SKM-1 treated with dmso at 0.1 percent for 144 hours (cell line): Measurements from ENCODE around the gene NXNL1.
A peak's percentile ranks its signal among the peaks of the same experiment; 100 is the strongest.
"Not testable (repeated sequence)": the region's sequence is repeated elsewhere in the genome, so short reads cannot be mapped to it uniquely, and the experiment has no call there.

Experiments
- DNase-seq: peaks from one replicate; lab custom pipeline; 2025; ENCODE audit not compliant: unreplicated experiment; lab: John Stamatoyannopoulos, UW

The NXNL1 gene

DNA sequence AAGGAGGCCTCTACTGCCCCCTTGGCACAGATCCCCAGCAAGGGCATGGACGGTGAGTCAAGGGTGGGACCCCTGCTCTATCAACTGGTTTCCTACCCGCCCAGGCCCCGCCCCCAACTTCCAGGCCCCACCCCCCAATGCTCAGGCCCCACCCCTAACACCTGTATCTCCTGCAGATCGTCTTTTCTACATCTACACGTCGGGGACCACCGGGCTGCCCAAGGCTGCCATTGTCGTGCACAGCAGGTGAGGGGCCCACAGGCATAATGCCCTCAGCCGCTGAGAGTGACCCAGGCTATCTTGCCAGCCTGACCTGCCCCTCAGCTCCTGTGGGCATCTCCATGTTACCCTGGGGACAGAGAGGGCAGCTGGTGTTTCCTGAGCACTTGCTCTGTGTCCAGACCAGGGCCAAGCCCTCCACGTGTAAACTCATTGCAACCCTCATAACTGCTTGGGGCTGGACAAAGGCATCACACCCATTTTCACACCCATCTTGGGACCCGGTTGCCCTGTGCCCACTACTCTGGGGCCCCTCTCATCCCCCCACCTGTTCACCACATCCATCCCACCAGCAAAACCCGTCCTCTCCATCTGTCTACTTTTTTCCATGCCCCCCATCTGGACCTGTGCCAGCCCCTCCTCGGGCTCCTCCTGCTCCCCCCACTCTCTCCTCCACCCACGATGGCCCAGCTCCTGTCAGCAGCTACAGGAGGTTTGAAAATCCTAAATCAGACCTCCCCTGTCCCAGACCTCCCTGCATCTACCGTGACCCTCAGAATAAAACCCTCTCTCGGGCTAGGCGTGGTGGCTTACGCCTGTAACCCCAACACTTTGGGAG, 26.8 kb upstream of the NXNL1 start:
- DNase-seq, result no peak

- DNase-seq, result no peak
Measured at GRCh38 chr19:17486545-17487240, 26.0 kb upstream of the NXNL1 start.

DNA sequence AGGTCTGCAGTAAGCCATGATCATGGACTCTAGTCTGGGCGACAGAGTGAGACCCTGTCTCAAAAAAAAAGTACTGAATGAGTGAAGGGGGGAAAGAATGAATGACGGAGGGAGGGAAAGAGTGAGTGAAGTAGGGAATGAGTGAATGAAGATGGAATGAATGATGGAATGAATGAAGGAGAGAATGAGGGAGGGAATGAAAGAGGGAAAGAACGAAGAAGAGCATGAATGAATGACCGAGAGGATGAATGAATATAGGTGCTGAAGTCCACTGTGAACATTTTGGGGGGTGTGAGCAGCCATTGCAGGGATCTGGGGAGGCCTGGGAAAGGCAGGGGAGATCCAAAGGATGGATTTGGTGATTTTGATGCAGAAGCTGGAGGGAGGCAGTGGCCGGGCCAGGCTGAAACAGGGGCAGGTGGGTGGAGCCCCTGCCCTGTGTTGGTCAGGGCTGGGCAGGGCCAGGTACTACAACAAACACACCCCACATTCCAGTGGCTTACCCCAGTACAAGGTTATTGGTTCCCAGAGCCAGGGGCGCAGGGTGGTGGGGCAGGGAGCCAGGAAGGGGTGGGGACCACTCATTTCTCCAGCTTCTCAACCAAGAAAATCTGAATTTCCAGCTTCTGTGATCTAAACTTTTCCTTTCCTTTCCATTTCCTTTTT, 23.9 kb upstream of the NXNL1 start:
- no peak for DNase-seq

DNA sequence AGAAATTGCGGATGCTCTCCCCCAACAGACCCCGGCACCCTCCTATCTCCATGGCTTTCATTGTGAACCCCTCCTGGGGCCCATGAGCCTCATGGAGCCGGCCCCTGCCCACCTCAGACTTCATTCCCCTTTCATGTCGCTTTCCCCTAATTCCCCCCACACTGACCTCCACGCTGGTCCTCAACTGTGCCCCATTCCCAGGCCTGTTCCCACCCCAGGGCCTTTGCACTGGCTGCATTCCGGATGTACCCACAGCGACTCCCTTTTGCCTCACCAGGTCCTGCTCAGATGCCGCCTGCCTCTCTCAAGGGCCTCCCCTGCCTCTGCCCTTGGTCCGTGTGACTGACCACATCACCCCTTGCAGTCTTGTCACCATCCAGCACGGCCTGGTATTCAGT, 22.9 kb upstream of the NXNL1 start:
- no peak for DNase-seq

DNA sequence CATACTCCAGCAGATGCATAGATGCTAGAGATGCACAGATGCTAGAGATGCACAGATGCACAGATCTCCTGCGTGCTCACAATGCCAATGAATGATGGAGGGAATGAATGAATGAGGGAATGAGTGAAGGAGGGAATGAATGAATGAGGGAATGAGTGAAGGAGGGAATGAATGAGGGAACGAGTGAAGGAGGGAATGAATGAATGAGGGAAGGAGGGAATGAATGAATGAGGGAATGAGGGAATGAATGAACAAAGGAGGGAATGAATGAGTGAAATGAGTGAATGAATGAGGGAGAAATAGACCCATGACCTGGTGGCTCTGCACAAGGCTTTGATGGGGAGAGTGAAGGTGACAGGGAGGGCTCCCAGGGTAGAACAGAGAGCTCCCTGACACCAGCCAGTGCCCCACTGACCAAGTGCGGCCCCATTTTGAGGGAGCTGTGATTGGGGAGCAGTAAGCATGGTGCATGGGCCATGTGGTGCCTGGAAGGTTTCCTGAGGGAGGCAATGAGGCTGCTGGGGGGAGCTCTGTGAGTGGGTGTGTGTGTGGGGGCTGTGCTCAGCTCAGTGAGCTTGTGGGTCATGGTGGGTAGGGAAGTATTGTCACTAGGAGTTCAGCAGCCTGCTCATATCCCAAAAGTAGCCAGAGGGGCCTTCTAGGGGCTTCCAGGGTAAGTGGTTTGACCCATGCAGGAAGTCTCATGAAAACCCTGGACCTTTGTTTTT, 22.3 kb upstream of the NXNL1 start:
- no peak for DNase-seq

- no peak for DNase-seq
Measured at GRCh38 chr19:17481986-17482385, 21.3 kb upstream of the NXNL1 start.

GRCh38 chr19:17479325-17479791, 18.6 kb upstream of the NXNL1 start:
- DNase-seq, result no peak

GRCh38 chr19:17475541-17476115, 14.9 kb upstream of the NXNL1 start:
- DNase-seq, result peak; percentile 19

- not testable (repeated sequence) for DNase-seq
Measured at GRCh38 chr19:17475011-17475540, 14.3 kb upstream of the NXNL1 start.

- peak; percentile 53 for DNase-seq
Measured at GRCh38 chr19:17473041-17473440, 12.3 kb upstream of the NXNL1 start.

- DNase-seq, result no peak
Measured at GRCh38 chr19:17471410-17472125, 10.8 kb upstream of the NXNL1 start.

- DNase-seq, result peak; percentile 96
Measured at GRCh38 chr19:17470068-17470841, 9.5 kb upstream of the NXNL1 start, which contains the start of gene SLC27A1. Gene SLC27A1, plus strand, starts transcription at chr19:17470524. Its CDS starts 17 bp downstream, at chr19:17470541.

GRCh38 chr19:17469481-17470067, 8.8 kb upstream of the NXNL1 start:
- peak; percentile 90 for DNase-seq

DNA sequence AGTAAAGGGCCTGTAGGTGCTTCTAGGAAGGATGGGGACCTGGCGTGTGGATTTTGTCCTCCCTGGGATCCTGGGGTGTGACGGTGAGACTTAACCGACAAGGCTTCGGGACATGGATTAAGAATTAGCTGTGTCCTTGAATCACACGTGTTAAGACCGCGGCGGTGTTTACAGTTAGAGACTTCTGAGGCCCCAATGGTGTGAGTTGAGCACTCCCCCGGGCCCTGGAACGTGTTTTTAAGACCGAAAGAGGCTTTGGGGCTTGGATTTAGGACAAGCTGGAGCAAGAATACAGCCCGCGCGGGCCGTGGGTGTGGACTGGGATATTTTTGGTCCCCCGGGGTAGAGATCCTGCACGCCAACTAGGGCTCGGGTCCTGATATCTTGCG, 8.4 kb upstream of the NXNL1 start:
- no peak for DNase-seq

DNA sequence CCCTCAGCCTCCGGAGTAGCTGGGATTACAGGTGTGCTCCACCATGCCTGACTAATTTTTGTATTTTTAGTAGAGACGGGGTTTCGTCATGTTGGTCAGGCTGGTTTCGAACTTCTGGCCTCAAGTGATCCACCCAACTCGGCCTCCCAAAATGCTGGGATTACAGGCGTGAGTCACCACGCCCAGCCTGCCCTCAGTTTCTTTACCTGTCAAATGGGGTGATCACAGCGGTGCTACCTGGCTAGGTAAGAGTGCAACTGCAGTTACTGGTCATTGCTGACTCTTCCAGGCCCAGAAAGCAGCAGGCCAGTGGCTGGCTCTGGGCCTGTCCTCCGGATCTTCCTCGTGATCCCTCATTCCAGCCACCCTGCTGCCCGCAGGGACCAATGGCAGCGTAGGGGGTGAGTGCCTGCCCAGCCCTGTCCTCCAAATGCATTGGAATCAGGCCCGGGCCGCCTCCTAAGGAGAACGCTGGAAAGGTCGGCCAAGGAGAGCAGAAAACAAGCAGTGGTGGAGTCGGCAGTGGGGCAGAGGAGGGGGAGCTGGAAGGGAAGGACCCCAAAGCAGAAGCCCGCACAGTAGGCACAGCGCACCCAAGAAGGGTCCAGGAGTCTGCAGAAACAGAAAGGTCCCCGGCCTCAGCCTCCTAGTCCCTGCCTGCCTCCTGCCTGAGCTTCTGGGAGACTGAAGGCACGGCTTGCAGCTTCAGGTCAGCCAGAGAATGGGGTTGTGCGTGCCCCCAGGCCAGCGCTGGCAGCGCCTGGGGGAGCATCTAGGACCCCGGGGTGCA, 7.8 kb upstream of the NXNL1 start:
- DNase-seq, result no peak

GRCh38 chr19:17467471-17468301, 7.0 kb upstream of the NXNL1 start:
- no peak for DNase-seq

- DNase-seq, result no peak
Measured at GRCh38 chr19:17466487-17466850, 5.7 kb upstream of the NXNL1 start.
